Measurements from ENCODE around the gene CD44.

DNA sequence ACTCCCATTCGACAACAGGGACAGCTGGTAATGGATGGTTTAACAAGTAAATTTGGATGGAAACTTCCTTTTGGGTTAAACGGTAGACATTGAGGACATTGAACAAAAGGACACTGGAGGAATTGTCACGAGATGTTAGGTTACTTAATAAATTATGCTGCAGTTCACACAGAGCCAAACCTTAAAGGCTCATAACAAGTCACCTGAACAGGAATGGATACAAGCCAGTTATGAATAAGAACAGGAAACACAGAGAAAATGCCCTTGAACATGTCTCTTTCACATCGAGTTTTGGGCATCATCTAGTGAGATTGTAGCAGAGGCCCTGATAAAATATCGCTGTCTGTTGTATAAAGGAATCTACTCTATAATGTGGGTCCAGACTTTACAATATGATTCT is 65.6 kb downstream of the CD44 start:
- TF ChIP-seq, protein P1, sequence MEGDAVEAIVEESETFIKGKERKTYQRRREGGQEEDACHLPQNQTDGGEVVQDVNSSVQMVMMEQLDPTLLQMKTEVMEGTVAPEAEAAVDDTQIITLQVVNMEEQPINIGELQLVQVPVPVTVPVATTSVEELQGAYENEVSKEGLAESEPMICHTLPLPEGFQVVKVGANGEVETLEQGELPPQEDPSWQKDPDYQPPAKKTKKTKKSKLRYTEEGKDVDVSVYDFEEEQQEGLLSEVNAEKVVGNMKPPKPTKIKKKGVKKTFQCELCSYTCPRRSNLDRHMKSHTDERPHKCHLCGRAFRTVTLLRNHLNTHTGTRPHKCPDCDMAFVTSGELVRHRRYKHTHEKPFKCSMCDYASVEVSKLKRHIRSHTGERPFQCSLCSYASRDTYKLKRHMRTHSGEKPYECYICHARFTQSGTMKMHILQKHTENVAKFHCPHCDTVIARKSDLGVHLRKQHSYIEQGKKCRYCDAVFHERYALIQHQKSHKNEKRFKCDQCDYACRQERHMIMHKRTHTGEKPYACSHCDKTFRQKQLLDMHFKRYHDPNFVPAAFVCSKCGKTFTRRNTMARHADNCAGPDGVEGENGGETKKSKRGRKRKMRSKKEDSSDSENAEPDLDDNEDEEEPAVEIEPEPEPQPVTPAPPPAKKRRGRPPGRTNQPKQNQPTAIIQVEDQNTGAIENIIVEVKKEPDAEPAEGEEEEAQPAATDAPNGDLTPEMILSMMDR (IDR thresholded peaks at IDR 0.05) = no peak
- TF ChIP-seq POLR2A (IDR thresholded peaks at IDR 0.05) = no peak

Measured in right lobe of liver (tissue), 4 donors.